ENCODE data around the gene RTN3.

Gene RTN3

DNA sequence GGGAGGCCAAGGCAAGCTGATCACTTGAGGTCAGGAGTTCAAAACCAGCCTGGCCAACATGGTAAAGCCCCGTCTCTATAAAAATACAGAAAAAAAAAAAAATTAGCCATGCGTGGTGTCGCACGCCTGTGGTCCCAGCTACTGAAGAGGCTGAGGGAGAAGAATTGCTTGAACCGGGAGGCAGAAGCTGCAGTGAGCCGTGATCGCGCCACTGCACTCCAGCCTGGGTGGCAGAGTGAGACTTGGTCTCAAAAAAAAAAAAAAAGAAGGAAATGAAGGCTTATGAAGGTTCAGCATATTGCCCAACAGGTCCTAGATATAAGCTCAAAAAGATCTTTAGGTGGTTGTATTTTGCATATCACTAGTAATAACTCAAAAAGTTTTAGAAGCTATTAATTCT is 20.3 kb upstream of the RTN3 start (continued):
- TF ChIP-seq, protein P1, sequence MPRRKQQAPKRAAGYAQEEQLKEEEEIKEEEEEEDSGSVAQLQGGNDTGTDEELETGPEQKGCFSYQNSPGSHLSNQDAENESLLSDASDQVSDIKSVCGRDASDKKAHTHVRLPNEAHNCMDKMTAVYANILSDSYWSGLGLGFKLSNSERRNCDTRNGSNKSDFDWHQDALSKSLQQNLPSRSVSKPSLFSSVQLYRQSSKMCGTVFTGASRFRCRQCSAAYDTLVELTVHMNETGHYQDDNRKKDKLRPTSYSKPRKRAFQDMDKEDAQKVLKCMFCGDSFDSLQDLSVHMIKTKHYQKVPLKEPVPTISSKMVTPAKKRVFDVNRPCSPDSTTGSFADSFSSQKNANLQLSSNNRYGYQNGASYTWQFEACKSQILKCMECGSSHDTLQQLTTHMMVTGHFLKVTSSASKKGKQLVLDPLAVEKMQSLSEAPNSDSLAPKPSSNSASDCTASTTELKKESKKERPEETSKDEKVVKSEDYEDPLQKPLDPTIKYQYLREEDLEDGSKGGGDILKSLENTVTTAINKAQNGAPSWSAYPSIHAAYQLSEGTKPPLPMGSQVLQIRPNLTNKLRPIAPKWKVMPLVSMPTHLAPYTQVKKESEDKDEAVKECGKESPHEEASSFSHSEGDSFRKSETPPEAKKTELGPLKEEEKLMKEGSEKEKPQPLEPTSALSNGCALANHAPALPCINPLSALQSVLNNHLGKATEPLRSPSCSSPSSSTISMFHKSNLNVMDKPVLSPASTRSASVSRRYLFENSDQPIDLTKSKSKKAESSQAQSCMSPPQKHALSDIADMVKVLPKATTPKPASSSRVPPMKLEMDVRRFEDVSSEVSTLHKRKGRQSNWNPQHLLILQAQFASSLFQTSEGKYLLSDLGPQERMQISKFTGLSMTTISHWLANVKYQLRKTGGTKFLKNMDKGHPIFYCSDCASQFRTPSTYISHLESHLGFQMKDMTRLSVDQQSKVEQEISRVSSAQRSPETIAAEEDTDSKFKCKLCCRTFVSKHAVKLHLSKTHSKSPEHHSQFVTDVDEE (CRISPR knock-in tag; IDR thresholded peaks at IDR 0.05): no peak
- TF ChIP-seq GLIS3 (CRISPR knock-in tag; IDR thresholded peaks at IDR 0.05) (no peak), CSDC2 (CRISPR knock-in tag; IDR thresholded peaks at IDR 0.05) (no peak), ZNF565 (CRISPR knock-in tag; conservative IDR thresholded peaks at IDR 0.05; ENCODE audit: low read depth) (no peak)

DNA sequence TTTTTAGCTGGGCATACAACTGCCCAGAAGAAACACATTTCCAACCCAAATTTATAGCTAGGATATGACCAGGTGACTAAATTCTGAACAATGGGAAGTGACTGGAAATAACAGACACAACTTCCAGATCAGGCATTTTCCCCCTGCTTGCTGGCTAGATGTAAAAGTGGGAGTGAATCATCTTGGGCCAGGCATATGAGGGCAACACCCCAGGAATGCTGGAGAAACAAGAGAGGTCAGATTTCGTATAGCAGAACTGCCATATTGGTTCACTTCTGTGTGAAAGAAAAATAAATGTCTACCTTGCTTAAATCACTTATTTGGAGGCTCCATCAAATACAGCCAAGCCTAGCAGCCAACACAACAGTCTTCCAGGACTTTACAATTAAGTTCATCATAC is 17.5 kb upstream of the RTN3 start:
- peak; percentile 77 for ATAC-seq
- TF ChIP-seq ZNF70 (CRISPR knock-in tag; IDR thresholded peaks at IDR 0.05) (no peak), BACH2 (CRISPR knock-in tag; IDR thresholded peaks at IDR 0.05; ENCODE audit: borderline replicate concordance) (no peak), ESRRG (CRISPR knock-in tag; IDR thresholded peaks at IDR 0.05) (no peak), ZFP3 (CRISPR knock-in tag; IDR thresholded peaks at IDR 0.05) (no peak), SNAI2 (CRISPR knock-in tag; IDR thresholded peaks at IDR 0.05) (no peak), GLIS3 (CRISPR knock-in tag; IDR thresholded peaks at IDR 0.05) (no peak), PPARA (CRISPR knock-in tag; IDR thresholded peaks at IDR 0.05; ENCODE audit: borderline replicate concordance) (no peak), RARB (CRISPR knock-in tag; IDR thresholded peaks at IDR 0.05) (no peak), ZNF8 (CRISPR knock-in tag; IDR thresholded peaks at IDR 0.05) (no peak), ZNF565 (CRISPR knock-in tag; conservative IDR thresholded peaks at IDR 0.05; ENCODE audit: low read depth) (no peak), TOX (CRISPR knock-in tag; IDR thresholded peaks at IDR 0.05; ENCODE audit: borderline replicate concordance) (no peak)
- TF ChIP-seq, protein P2, sequence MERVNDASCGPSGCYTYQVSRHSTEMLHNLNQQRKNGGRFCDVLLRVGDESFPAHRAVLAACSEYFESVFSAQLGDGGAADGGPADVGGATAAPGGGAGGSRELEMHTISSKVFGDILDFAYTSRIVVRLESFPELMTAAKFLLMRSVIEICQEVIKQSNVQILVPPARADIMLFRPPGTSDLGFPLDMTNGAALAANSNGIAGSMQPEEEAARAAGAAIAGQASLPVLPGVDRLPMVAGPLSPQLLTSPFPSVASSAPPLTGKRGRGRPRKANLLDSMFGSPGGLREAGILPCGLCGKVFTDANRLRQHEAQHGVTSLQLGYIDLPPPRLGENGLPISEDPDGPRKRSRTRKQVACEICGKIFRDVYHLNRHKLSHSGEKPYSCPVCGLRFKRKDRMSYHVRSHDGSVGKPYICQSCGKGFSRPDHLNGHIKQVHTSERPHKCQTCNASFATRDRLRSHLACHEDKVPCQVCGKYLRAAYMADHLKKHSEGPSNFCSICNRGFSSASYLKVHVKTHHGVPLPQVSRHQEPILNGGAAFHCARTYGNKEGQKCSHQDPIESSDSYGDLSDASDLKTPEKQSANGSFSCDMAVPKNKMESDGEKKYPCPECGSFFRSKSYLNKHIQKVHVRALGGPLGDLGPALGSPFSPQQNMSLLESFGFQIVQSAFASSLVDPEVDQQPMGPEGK (CRISPR knock-in tag; IDR thresholded peaks at IDR 0.05; ENCODE audit: borderline replicate concordance): no peak
- TF ChIP-seq, protein P1 (CRISPR knock-in tag; IDR thresholded peaks at IDR 0.05): no peak
- TF ChIP-seq, protein P3, sequence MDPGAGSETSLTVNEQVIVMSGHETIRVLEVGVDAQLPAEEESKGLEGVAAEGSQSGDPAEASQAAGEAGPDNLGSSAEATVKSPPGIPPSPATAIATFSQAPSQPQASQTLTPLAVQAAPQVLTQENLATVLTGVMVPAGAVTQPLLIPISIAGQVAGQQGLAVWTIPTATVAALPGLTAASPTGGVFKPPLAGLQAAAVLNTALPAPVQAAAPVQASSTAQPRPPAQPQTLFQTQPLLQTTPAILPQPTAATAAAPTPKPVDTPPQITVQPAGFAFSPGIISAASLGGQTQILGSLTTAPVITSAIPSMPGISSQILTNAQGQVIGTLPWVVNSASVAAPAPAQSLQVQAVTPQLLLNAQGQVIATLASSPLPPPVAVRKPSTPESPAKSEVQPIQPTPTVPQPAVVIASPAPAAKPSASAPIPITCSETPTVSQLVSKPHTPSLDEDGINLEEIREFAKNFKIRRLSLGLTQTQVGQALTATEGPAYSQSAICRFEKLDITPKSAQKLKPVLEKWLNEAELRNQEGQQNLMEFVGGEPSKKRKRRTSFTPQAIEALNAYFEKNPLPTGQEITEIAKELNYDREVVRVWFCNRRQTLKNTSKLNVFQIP (CRISPR knock-in tag; IDR thresholded peaks at IDR 0.05; ENCODE audit: borderline replicate concordance, low read depth): no peak
- TF ChIP-seq, protein P4, sequence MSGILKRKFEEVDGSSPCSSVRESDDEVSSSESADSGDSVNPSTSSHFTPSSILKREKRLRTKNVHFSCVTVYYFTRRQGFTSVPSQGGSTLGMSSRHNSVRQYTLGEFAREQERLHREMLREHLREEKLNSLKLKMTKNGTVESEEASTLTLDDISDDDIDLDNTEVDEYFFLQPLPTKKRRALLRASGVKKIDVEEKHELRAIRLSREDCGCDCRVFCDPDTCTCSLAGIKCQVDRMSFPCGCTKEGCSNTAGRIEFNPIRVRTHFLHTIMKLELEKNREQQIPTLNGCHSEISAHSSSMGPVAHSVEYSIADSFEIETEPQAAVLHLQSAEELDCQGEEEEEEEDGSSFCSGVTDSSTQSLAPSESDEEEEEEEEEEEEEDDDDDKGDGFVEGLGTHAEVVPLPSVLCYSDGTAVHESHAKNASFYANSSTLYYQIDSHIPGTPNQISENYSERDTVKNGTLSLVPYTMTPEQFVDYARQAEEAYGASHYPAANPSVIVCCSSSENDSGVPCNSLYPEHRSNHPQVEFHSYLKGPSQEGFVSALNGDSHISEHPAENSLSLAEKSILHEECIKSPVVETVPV (CRISPR knock-in tag; IDR thresholded peaks at IDR 0.05): no peak

DNA sequence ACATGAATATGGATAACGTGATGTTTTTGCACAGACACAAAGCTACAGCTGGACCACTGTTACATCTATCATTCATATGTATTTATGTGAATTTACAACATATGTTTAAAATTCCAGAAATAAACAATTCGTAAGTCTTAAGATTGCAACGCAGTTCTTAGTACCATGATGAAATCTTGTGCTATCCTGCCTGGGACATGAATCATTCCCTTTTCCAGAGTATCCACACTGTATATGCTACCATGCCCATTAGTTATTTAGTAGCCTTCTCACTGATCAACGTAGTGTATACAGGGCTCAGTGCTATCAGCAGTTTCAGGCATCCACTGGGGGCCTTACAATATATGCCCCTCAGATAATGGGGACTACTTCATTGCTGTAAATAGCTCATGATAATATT is 14.4 kb upstream of the RTN3 start:
- ATAC-seq: no peak
- TF ChIP-seq ESRRG (CRISPR knock-in tag; IDR thresholded peaks at IDR 0.05): no peak
- no peak for TF ChIP-seq PPARA (CRISPR knock-in tag; IDR thresholded peaks at IDR 0.05; ENCODE audit: borderline replicate concordance)
- TF ChIP-seq TCF4 (CRISPR knock-in tag; IDR thresholded peaks at IDR 0.05; ENCODE audit: borderline replicate concordance): no peak
- no peak for TF ChIP-seq ISL1 (CRISPR knock-in tag; IDR thresholded peaks at IDR 0.05)
- no peak for TF ChIP-seq OSR1 (CRISPR knock-in tag; IDR thresholded peaks at IDR 0.05)
- TF ChIP-seq GLIS3 (CRISPR knock-in tag; IDR thresholded peaks at IDR 0.05): no peak
